GM12878 (cell line): ENCODE data around the gene KCNK1. TPM values are rescaled to one million over a fixed set of nuclear protein-coding genes. Genes with fewer than 3 reads are reported as not detected.
A peak's percentile ranks its signal among the peaks of the same experiment; 100 is the strongest.

ENCODE experiments used
- ATAC-seq: fragments of 200-7000 bp; cut with Tn5 transposase; 3 replicates; pipeline ENCODE4 v1.9.1; 2020; ENCODE audit warnings: mild to moderate bottlenecking, moderate library complexity
- BruUV-seq: library from RNA; stranded (reverse); fragments of 400-500 nt; replicated peaks from 2 replicates; lab custom pipeline; 2021; lab: Mats Ljungman, UMichigan
- CTCF ChIA-PET: fragments of 300-600 bp; sonication (Branson Sonifier 250); formaldehyde crosslinking; extraction: SDS; loops from one replicate; lab custom pipeline; 2021; ENCODE audit warnings: inconsistent platforms; lab: Yijun Ruan, JAX
- POLR2A ChIA-PET: fragments of 350-600 bp; formaldehyde crosslinking; extraction: SDS; loops from one replicate; lab custom pipeline; 2021; ENCODE audit warnings: inconsistent platforms; lab: Charles Lee
- RAD21 ChIA-PET: fragments of 300-600 bp; sonication (Branson Sonifier 250); formaldehyde crosslinking; loops from one replicate; lab custom pipeline; 2023; ENCODE audit warnings: antibody characterized with exemption; ENCODE audit not compliant: unreplicated experiment; lab: Charles Lee
- SMC1A ChIA-PET: fragments of 300-600 bp; sonication (Branson Sonifier 250); formaldehyde crosslinking; loops from one replicate; lab custom pipeline; 2023; ENCODE audit not compliant: unreplicated experiment, uncharacterized antibody; lab: Charles Lee
- DNase-seq: peaks from one replicate; pipeline ENCODE4 v3.0.0-alpha.2; 2011; ENCODE audit warnings: low read depth, low spot score
- FAIRE-seq: peaks from 3 replicates; lab custom pipeline; 2011; peaks lifted over from hg19 to GRCh38; lab: Jason Lieb, UNC
- H2AFZ ChIP-seq: 2 replicates; pipeline ENCODE4 v1.6.0; 2011; ENCODE audit warnings: low read depth, low read length, control low read depth; ENCODE audit not compliant: control insufficient read depth
- H3K27ac ChIP-seq: 2 replicates; pipeline ENCODE4 v1.5.1; 2011; ENCODE audit warnings: control low read depth; ENCODE audit not compliant: control insufficient read depth, insufficient read depth
- H3K27me3 ChIP-seq, 2 experiments: replicated peaks in 1 of 2; 2 replicates each; pipeline versions ENCODE4 v1.6.0 to v1.6.1; 2011; ENCODE audit warnings: low read length in 1 of 2; ENCODE audit not compliant: control insufficient read depth in 2 of 2, insufficient read depth in 2 of 2
- H3K36me3 ChIP-seq, 2 experiments: 2 replicates each; pipeline ENCODE4 v1.5.1; 2011; ENCODE audit warnings: low read length in 1 of 2; ENCODE audit not compliant: control insufficient read depth in 2 of 2, insufficient read depth in 2 of 2
- H3K4me1 ChIP-seq: 2 replicates; pipeline ENCODE4 v1.6.1; 2011; ENCODE audit warnings: mild to moderate bottlenecking, low read length, moderate library complexity, mixed read lengths; ENCODE audit not compliant: control insufficient read depth, insufficient read depth
- H3K4me2 ChIP-seq: 2 replicates; pipeline ENCODE4 v1.6.0; 2011; ENCODE audit warnings: control low read depth; ENCODE audit not compliant: control insufficient read depth, insufficient read depth
- H3K4me3 ChIP-seq: fragments of 200-600 bp; sonication (generic); 2 replicates; pipeline ENCODE4 v1.5.1; 2016
- H3K79me2 ChIP-seq: 2 replicates; pipeline ENCODE4 v1.6.0; 2011; ENCODE audit warnings: low read length; ENCODE audit not compliant: control insufficient read depth, insufficient read depth
- H3K9ac ChIP-seq: 2 replicates; pipeline ENCODE4 v1.8.0; 2011; ENCODE audit warnings: low read length, control low read depth, mixed read lengths; ENCODE audit not compliant: control insufficient read depth, insufficient read depth
- H3K9me3 ChIP-seq: replicated peaks from 3 replicates; pipeline ENCODE4 v1.5.1; 2011; ENCODE audit warnings: mild to moderate bottlenecking, low read length; ENCODE audit not compliant: control insufficient read depth, insufficient read depth
- H4K20me1 ChIP-seq: 2 replicates; pipeline ENCODE4 v1.6.0; 2011; ENCODE audit not compliant: control insufficient read depth, insufficient read depth
- ATF7 ChIP-seq: fragments of 450-650 bp; IDR thresholded peaks from 2 replicates; pipeline ENCODE4 v1.6.1; 2016; ENCODE audit warnings: low read depth, mild to moderate bottlenecking
- CHD2 ChIP-seq: IDR thresholded peaks from 2 replicates; pipeline ENCODE4 v1.6.1; 2011; ENCODE audit warnings: low read depth, low read length, improper control_type of control experiment, borderline replicate concordance
- HDGF ChIP-seq: fragments of 450-650 bp; IDR thresholded peaks from 2 replicates; pipeline ENCODE4 v1.6.1; 2016; ENCODE audit warnings: antibody characterized with exemption
- IKZF1 ChIP-seq: fragments of 450-650 bp; conservative IDR thresholded peaks from 2 replicates; pipeline ENCODE4 v1.6.1; 2017; ENCODE audit warnings: antibody characterized with exemption, mild to moderate bottlenecking
- JUND ChIP-seq: IDR thresholded peaks from 2 replicates; pipeline ENCODE4 v1.6.1; 2012; ENCODE audit warnings: low read depth, mild to moderate bottlenecking, low read length, improper control_type of control experiment, moderate library complexity
- MTA3 ChIP-seq: IDR thresholded peaks from 2 replicates; pipeline ENCODE4 v1.6.1; 2012; ENCODE audit warnings: low read length, inconsistent platforms, borderline replicate concordance
- NBN ChIP-seq: fragments of 450-650 bp; IDR thresholded peaks from 2 replicates; pipeline ENCODE4 v1.6.1; 2016
- NFIC ChIP-seq: IDR thresholded peaks from 2 replicates; pipeline ENCODE4 v1.6.1; 2012; ENCODE audit warnings: low read depth, mild to moderate bottlenecking, inconsistent platforms, low read length, moderate library complexity
- POLR2A ChIP-seq: IDR thresholded peaks from 2 replicates; pipeline ENCODE4 v1.6.1; 2011; ENCODE audit warnings: low read depth, mild to moderate bottlenecking, low read length
- RELA ChIP-seq: fragments of 450-650 bp; IDR thresholded peaks from 2 replicates; pipeline ENCODE4 v1.8.0; 2014; ENCODE audit warnings: borderline replicate concordance; ENCODE audit not compliant: partially characterized antibody
- SIN3A ChIP-seq: IDR thresholded peaks from 2 replicates; pipeline ENCODE4 v1.6.1; 2012; ENCODE audit warnings: low read depth, low read length, improper control_type of control experiment
- SMARCA5 ChIP-seq: fragments of 450-650 bp; IDR thresholded peaks from 2 replicates; pipeline ENCODE4 v1.6.1; 2017; ENCODE audit warnings: mild to moderate bottlenecking
- TAF1 ChIP-seq: IDR thresholded peaks from 2 replicates; pipeline ENCODE4 v1.6.1; 2011; ENCODE audit warnings: mild to moderate bottlenecking, low read depth, low read length, borderline replicate concordance
- TARDBP ChIP-seq: IDR thresholded peaks from 2 replicates; pipeline ENCODE4 v1.6.1; 2016; ENCODE audit warnings: borderline replicate concordance
- YBX1 ChIP-seq: fragments of 450-650 bp; IDR thresholded peaks from 2 replicates; pipeline ENCODE4 v1.6.1; 2016; ENCODE audit warnings: antibody characterized with exemption
- ZNF217 ChIP-seq: fragments of 450-650 bp; IDR thresholded peaks from 2 replicates; pipeline ENCODE4 v1.6.1; 2017; ENCODE audit warnings: antibody characterized with exemption, mild to moderate bottlenecking
- WGBS: methylation state at CpG from one replicate; pipeline ENCODE4 v1.1.6; 2016; ENCODE audit warnings: low lambda C conversion rate; ENCODE audit not compliant: insufficient replicate concordance, insufficient coverage; ENCODE audit errors: missing lambda C conversion rate; 5-methylcytosine and 5-hydroxymethylcytosine counted together
- in situ Hi-C: fragments of 300-500 bp; cut with MboI; formaldehyde crosslinking; loops from 9 replicates; pipeline ENCODE4 v1.14.3; 2018; ENCODE audit warnings: mixed read lengths
- intact Hi-C: fragments of 100-400 bp; cut with micrococcal nuclease; formaldehyde crosslinking; loops from one replicate; pipeline ENCODE4 v1.14.2; 2022; ENCODE audit not compliant: unreplicated experiment
- polyA plus RNA-seq, 11 experiments: library from polyadenylated mRNA; depleted of rRNA in 4 of 11; unstranded in 6 of 11; stranded (reverse) in 5 of 11; fragments of >200 nt; fragmentation: Nextera tagmentation in 4 of 11; fragmentation: Illumina TruSeq in 1 of 11; extraction: Ambion mirVana in 4 of 11; extraction: Trizol in 1 of 11; gene quantifications; 1 replicate in 1 of 11; 2 replicates in 10 of 11; pipeline versions ENCODE4 v1.2.1 to v1.2.3, GENCODE V29; 2011 to 2016; ENCODE audit warnings: inconsistent platforms in 2 of 11, missing spikeins in 2 of 11, low read depth in 1 of 11
- total RNA-seq, 4 experiments: library from RNA; depleted of rRNA in 3 of 4; stranded (reverse); fragments of >200 nt in 3 of 4; fragmentation: Illumina TruSeq in 1 of 4; extraction: Trizol in 1 of 4; gene quantifications; 2 replicates each; pipeline versions ENCODE4 v1.2.1 to v1.2.3, GENCODE V29; 2013 to 2021
- TF ChIP-seq, protein P1 (sequence below): fragments of 450-650 bp; IDR thresholded peaks from 2 replicates; pipeline ENCODE4 v1.6.1; 2017; ENCODE audit warnings: mild to moderate bottlenecking, moderate library complexity
- TF ChIP-seq, protein P2 (sequence below): fragments of 450-650 bp; IDR thresholded peaks from 2 replicates; pipeline ENCODE4 v1.6.1; 2017; ENCODE audit warnings: low read depth, mild to moderate bottlenecking, moderate library complexity
- TF ChIP-seq, protein P3 (sequence below): fragments of 450-650 bp; IDR thresholded peaks from 2 replicates; pipeline ENCODE4 v1.6.1; 2016; ENCODE audit warnings: mild to moderate bottlenecking

The KCNK1 gene
- total and polyA plus RNA-seq, 10 of the 15 experiments (the other 5 are each of a cell fraction or from before 2014, with no cell fraction given): 9.4 to 27.6 (median 15.1) TPM

DNA sequence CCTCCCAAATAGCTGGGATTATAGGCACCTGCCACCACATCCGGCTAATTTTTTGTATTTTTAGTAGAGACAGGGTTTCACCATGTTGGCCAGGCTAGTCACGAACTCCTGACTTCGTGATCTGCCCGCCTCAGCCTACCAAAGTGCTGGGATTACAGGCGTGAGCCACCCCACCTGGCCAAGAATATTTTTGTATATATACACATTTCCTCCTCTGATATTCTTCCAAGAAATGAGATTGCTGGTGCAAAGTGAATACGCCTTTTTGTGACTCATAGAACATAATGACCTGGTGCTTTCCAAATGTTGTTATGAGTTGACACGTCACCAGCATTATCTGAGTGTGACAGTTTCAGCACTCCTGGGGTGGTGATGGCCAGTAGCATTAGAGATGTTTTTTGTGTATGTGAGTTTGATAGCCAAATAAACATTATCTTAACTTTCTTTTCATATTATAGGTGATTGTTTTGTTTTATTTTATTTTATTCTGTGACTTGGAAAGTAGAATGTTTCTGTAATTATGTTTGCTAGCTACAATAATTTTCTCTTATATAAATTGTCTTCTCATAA is 54.9 kb downstream of the KCNK1 start:
- peak; percentile 84 for ATAC-seq
- no peak for TF ChIP-seq MTA3
- TF ChIP-seq NFIC: peak; percentile 51; the same call in 1 of the 2 replicates
- no peak for TF ChIP-seq POLR2A
- TF ChIP-seq JUND: 0 out of 2 replicates have a peak, but pooled peaks have one; percentile 16
- TF ChIP-seq ATF7: peak; percentile 81; the same call in 1 of the 2 replicates
- TF ChIP-seq CHD2: peak; percentile 28; the same call in 1 of the 2 replicates
- TF ChIP-seq SMARCA5: 0 out of 2 replicates have a peak, but pooled peaks have one; percentile 34
- peak; percentile 89 for TF ChIP-seq ZNF217
- TF ChIP-seq, protein P1, sequence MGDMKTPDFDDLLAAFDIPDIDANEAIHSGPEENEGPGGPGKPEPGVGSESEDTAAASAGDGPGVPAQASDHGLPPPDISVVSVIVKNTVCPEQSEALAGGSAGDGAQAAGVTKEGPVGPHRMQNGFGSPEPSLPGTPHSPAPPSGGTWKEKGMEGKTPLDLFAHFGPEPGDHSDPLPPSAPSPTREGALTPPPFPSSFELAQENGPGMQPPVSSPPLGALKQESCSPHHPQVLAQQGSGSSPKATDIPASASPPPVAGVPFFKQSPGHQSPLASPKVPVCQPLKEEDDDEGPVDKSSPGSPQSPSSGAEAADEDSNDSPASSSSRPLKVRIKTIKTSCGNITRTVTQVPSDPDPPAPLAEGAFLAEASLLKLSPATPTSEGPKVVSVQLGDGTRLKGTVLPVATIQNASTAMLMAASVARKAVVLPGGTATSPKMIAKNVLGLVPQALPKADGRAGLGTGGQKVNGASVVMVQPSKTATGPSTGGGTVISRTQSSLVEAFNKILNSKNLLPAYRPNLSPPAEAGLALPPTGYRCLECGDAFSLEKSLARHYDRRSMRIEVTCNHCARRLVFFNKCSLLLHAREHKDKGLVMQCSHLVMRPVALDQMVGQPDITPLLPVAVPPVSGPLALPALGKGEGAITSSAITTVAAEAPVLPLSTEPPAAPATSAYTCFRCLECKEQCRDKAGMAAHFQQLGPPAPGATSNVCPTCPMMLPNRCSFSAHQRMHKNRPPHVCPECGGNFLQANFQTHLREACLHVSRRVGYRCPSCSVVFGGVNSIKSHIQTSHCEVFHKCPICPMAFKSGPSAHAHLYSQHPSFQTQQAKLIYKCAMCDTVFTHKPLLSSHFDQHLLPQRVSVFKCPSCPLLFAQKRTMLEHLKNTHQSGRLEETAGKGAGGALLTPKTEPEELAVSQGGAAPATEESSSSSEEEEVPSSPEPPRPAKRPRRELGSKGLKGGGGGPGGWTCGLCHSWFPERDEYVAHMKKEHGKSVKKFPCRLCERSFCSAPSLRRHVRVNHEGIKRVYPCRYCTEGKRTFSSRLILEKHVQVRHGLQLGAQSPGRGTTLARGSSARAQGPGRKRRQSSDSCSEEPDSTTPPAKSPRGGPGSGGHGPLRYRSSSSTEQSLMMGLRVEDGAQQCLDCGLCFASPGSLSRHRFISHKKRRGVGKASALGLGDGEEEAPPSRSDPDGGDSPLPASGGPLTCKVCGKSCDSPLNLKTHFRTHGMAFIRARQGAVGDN: peak; percentile 83
- TF ChIP-seq RELA: peak; percentile 40
- peak; percentile 78 for TF ChIP-seq IKZF1
- TF ChIP-seq, protein P2, sequence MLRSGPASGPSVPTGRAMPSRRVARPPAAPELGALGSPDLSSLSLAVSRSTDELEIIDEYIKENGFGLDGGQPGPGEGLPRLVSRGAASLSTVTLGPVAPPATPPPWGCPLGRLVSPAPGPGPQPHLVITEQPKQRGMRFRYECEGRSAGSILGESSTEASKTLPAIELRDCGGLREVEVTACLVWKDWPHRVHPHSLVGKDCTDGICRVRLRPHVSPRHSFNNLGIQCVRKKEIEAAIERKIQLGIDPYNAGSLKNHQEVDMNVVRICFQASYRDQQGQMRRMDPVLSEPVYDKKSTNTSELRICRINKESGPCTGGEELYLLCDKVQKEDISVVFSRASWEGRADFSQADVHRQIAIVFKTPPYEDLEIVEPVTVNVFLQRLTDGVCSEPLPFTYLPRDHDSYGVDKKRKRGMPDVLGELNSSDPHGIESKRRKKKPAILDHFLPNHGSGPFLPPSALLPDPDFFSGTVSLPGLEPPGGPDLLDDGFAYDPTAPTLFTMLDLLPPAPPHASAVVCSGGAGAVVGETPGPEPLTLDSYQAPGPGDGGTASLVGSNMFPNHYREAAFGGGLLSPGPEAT: peak; percentile 96
- no peak for TF ChIP-seq SIN3A
- TF ChIP-seq TAF1: no peak
- TF ChIP-seq NBN: peak; percentile 70; the same call in 1 of the 2 replicates
- TF ChIP-seq TARDBP: no peak
- TF ChIP-seq YBX1: no peak
- TF ChIP-seq, protein P3, sequence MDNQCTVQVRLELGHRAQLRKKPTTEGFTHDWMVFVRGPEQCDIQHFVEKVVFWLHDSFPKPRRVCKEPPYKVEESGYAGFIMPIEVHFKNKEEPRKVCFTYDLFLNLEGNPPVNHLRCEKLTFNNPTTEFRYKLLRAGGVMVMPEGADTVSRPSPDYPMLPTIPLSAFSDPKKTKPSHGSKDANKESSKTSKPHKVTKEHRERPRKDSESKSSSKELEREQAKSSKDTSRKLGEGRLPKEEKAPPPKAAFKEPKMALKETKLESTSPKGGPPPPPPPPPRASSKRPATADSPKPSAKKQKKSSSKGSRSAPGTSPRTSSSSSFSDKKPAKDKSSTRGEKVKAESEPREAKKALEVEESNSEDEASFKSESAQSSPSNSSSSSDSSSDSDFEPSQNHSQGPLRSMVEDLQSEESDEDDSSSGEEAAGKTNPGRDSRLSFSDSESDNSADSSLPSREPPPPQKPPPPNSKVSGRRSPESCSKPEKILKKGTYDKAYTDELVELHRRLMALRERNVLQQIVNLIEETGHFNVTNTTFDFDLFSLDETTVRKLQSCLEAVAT: peak; percentile 62
- TF ChIP-seq HDGF: peak; percentile 70; the same call in 1 of the 2 replicates

More for the DNA sequence above, 54.9 kb downstream of the KCNK1 start:
- ChIA-PET SMC1A (interaction anchor here (1.0 to 2.4 kb wide), 11 partner anchors 9 to 189 kb away, joined by 3 to 9 read pairs (median 3); no protein-coding TSS in a partner anchor), POLR2A (interaction anchor here (0.7 to 1.7 kb wide), 5 partner anchors 10 to 71 kb away, joined by 3 to 4 read pairs (median 3); no protein-coding TSS in a partner anchor), RAD21 (interaction anchor here (1.0 to 1.6 kb wide), 6 partner anchors 17 to 228 kb away, joined by 3 to 7 read pairs (median 4); no protein-coding TSS in a partner anchor), CTCF (interaction anchor here (0.6 to 0.8 kb wide), 2 partner anchors 73 to 74 kb away, joined by 4 read pairs; no protein-coding TSS in a partner anchor)
- peaks cover 5% of the 10 kb centered on the region; the same call in 2 of the 3 replicates for H3K9me3 ChIP-seq
- no TSS peak for BruUV-seq
- H3K4me2 ChIP-seq: no peak overlapping the region
- H4K20me1 ChIP-seq: no peaks in the 10 kb centered on the region
- H3K36me3 ChIP-seq: peaks cover 0 to 9% of the 10 kb centered on the region in 2 experiments; a peak in 3 of 4 replicates
- WGBS: under 1% methylated on average over 7 of the region's 7 CpGs
- DNase-seq (peak; percentile 68), FAIRE-seq (no peak)
- no peak overlapping the region for H2AFZ ChIP-seq
- H3K9ac ChIP-seq: no peak overlapping the region
- intact Hi-C loops (no loop called here), in situ Hi-C loops (no loop called here)
- peak overlapping the region; percentile 58; the same call in 1 of the 2 replicates for H3K27ac ChIP-seq
- H3K4me3 ChIP-seq: no peak overlapping the region
- no peaks in the 10 kb centered on the region for H3K79me2 ChIP-seq
- H3K27me3 ChIP-seq: no peaks in the 10 kb centered on the region
- peaks cover 7% of the 10 kb centered on the region for H3K4me1 ChIP-seq
